Measurements from ENCODE around the gene SGCA. TPM values are rescaled to one million over a fixed set of nuclear protein-coding genes. Genes with fewer than 3 reads are reported as not detected.

SGCA gene
- total RNA-seq, 1 experiment from 2014 or later: 0.24 TPM

- no peaks in the 10 kb centered on the region for H4K20me1 ChIP-seq (ENCODE audit: control insufficient read depth, insufficient read depth, insufficient read length)
- no peaks in the 10 kb centered on the region for H3K79me1 ChIP-seq (ENCODE audit: insufficient read depth, low read depth, low read length, poor library complexity, severe bottlenecking)
- H3K9me3 Mint-ChIP-seq: no peaks in the 10 kb centered on the region; a peak in 1 of 5 replicates
- TF ChIP-seq CTCF (conservative IDR thresholded peaks at IDR 0.05): no peak
- no peak overlapping the region for H2BK120ac ChIP-seq (ENCODE audit: low read depth, low read length, poor library complexity, severe bottlenecking)
- H3K4me3 Mint-ChIP-seq: no peak overlapping the region
- no peak overlapping the region for H3K9ac ChIP-seq (ENCODE audit: extremely low read depth, insufficient read length, low read length)
- no peak overlapping the region for H3K4me2 ChIP-seq (ENCODE audit: insufficient read depth, insufficient read length, low read length)
- DNase-seq: no peak
- peaks cover 12% of the 10 kb centered on the region for H3K23me2 ChIP-seq (ENCODE audit: insufficient read length, low read depth, low read length, poor library complexity, severe bottlenecking)
- H3K79me2 ChIP-seq (ENCODE audit: insufficient read depth, low read length): no peaks in the 10 kb centered on the region
- H4K91ac ChIP-seq (ENCODE audit: insufficient read length, low read depth, low read length): no peak overlapping the region
- H3K4ac ChIP-seq (ENCODE audit: low read depth, low read length): no peak overlapping the region
- H3K27me3 Mint-ChIP-seq (ENCODE audit: low read depth): peaks cover 38% of the 10 kb centered on the region
- H3K18ac ChIP-seq (ENCODE audit: insufficient read length, low read depth, low read length): no peak overlapping the region
- H2BK15ac ChIP-seq (ENCODE audit: low read depth, low read length): no peak overlapping the region
- no peaks in the 10 kb centered on the region for H3K9me3 ChIP-seq (ENCODE audit: control insufficient read depth, low read depth, low read length)
- no peak overlapping the region for H2BK5ac ChIP-seq (ENCODE audit: insufficient read length, low read length)
- no peak overlapping the region for H3K14ac ChIP-seq (ENCODE audit: insufficient read depth, low read length)
- no peak overlapping the region for H2AFZ ChIP-seq (ENCODE audit: low read length)
- H3K23ac ChIP-seq (ENCODE audit: insufficient read length, low read depth, low read length): no peak overlapping the region
- no peak overlapping the region for H4K5ac ChIP-seq (ENCODE audit: insufficient read length, low read depth, low read length)
- H3K27ac ChIP-seq (ENCODE audit: insufficient read length, low read depth, low read length): no peak overlapping the region
- peaks cover 32 to 55% of the 10 kb centered on the region in 2 experiments for H3K4me1 Mint-ChIP-seq
- H3K56ac ChIP-seq (ENCODE audit: insufficient read length, low read depth, low read length): no peak overlapping the region
- no peak overlapping the region for H4K8ac ChIP-seq (replicated peaks; ENCODE audit: insufficient read length, low read depth, low read length)
- H2AK5ac ChIP-seq (ENCODE audit: insufficient read length, low read length): no peak overlapping the region
- H3K4me1 ChIP-seq (ENCODE audit: insufficient read depth, low read length): peaks cover 5% of the 10 kb centered on the region; the same call in 1 of the 2 replicates
- no peak overlapping the region for H3T11ph ChIP-seq (ENCODE audit: low read length)
- no CpG with 5 or more reads among the region's 6 CpGs for WGBS (ENCODE audit: extremely low coverage, insufficient read length, low lambda C conversion rate)
- no peaks in the 10 kb centered on the region; the same call in 1 of the 2 replicates for H3K27me3 ChIP-seq (ENCODE audit: insufficient read depth, low read length)
- peaks cover 0 to 14% (median 13%) of the 10 kb centered on the region in 3 experiments; a peak in 4 of 7 replicates for H3K36me3 Mint-ChIP-seq (ENCODE audit: insufficient read depth in 1 of 3, low read depth in 3 of 3)
- H3K27ac Mint-ChIP-seq: no peak overlapping the region; a peak in 2 of 7 replicates
- H2BK20ac ChIP-seq (ENCODE audit: low read depth, low read length, poor library complexity, severe bottlenecking): no peak overlapping the region
- no peak overlapping the region for H2BK12ac ChIP-seq (ENCODE audit: insufficient read length, low read depth, low read length)
These were observed 33.6 kb upstream of the SGCA start for GRCh38 chr17:50132104-50132794.

Measured in H9 (cell line).